ENCODE data around the gene ATXN7.

DNA sequence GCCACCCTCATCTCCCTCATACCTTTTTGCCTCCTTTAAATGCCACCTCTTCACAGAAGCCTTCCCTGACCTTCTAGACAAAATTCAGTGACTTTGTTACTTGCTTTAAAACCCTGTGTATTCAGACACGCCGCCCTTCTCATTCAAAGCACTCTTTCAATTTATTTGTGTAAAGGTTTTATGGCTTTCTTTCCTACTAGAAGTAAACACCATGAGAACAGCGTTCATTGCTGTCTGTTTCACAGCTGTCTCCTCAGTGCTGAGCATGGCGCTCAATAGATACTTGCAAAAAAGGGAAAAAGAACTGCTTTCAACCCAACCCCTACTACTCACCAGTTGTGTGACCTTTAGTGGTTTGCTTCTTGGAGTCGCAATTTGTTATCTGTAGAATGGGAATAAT is 17.0 kb downstream of the ATXN7 start:
- TF ChIP-seq JUND (IDR thresholded peaks at IDR 0.05; ENCODE audit: low read depth, low read length) (no peak), EED (IDR thresholded peaks at IDR 0.05; ENCODE audit: low read depth) (no peak), YY1 (IDR thresholded peaks at IDR 0.05; ENCODE audit: low read depth, low read length) (no peak), SPI1 (IDR thresholded peaks at IDR 0.05; ENCODE audit: borderline replicate concordance, insufficient read depth, low read depth, low read length) (no peak), ATF7 (IDR thresholded peaks at IDR 0.05; ENCODE audit: low read depth) (no peak), BCL11A (IDR thresholded peaks at IDR 0.05; ENCODE audit: low read depth, low read length) (no peak), CREB1 (IDR thresholded peaks at IDR 0.05; ENCODE audit: low read depth) (no peak), CTCF (IDR thresholded peaks at IDR 0.05 in 2 of 3, conservative IDR thresholded peaks at IDR 0.05 in 1 of 3; ENCODE audit: control insufficient read depth in 2 of 3, extremely low read depth in 1 of 3, insufficient read depth in 1 of 3, low read depth in 3 of 3, low read length in 3 of 3) (no peak), ZBTB4 (CRISPR knock-in tag; IDR thresholded peaks at IDR 0.05) (no peak), SP1 (IDR thresholded peaks at IDR 0.05; ENCODE audit: low read depth, low read length) (no peak)

Measured in GM12878 (cell line).